C4-2B (cell line): ENCODE measurements around the gene FAM124B.

ENCODE experiments used
- CTCF ChIP-seq: fragments of 450-650 bp; conservative IDR thresholded peaks from 2 replicates; pipeline ENCODE4 v1.5.1; 2017; ENCODE audit warnings: mild to moderate bottlenecking
- ZFX ChIP-seq: fragments of 450-650 bp; IDR thresholded peaks from 2 replicates; pipeline ENCODE4 v1.6.1; 2017

- TF ChIP-seq CTCF (no peak), ZFX (no peak)
Observed at GRCh38 chr2:224408676-224409075, 6.8 kb upstream of the FAM124B start.
